Measurements from ENCODE around the gene PLA2G4E. TPM values are rescaled to one million over a fixed set of nuclear protein-coding genes. Genes with fewer than 3 reads are reported as not detected.

Gene PLA2G4E
- total and polyA plus RNA-seq, 2 experiments from 2014 or later = not detected

DNA sequence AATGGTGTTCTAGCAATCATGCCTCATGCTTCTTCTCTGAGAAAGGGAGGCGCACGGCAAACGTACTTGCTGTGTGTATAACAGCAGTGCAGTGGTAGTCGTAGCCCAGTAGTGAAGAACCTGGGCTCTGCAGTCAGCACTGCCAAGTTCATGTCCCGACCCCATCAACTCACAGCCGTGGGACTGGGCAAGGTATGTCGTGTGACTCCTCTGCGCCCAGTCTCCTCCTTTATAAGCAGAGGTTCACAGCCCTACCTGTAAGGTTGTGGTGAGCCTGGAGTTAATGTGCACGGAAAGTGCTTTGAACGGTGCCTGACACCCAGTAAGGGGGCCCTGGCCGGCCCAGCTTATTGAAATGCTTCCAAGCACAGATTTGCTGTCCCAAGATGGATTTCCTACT, 75.1 kb downstream of the PLA2G4E start:
- H2AFZ ChIP-seq = no peak overlapping the region
- H3K4me1 Mint-ChIP-seq = peaks cover 21% of the 10 kb centered on the region; the same call in 2 of the 3 replicates
- H3K79me2 ChIP-seq (replicated peaks; ENCODE audit: insufficient read depth) = peaks cover 7% of the 10 kb centered on the region
- H3K4me2 ChIP-seq = no peak overlapping the region
- H3K9me3 Mint-ChIP-seq = no peaks in the 10 kb centered on the region
- H3K27ac ChIP-seq (ENCODE audit: low read depth) = no peak overlapping the region
- H3K27me3 ChIP-seq (ENCODE audit: insufficient read depth) = no peaks in the 10 kb centered on the region
- peaks cover 9% of the 10 kb centered on the region; the same call in 1 of the 2 replicates for H4K20me1 ChIP-seq (replicated peaks; ENCODE audit: insufficient read depth)
- ATAC-seq (no peak), DNase-seq (ENCODE audit: low spot score) (no peak)
- H3K4me3 ChIP-seq = no peak overlapping the region
- H3K4me1 ChIP-seq (ENCODE audit: insufficient read depth) = peaks cover 7% of the 10 kb centered on the region
- H3K36me3 ChIP-seq (ENCODE audit: insufficient read depth) = no peaks in the 10 kb centered on the region; the same call in 1 of the 2 replicates
- H3F3A ChIP-seq (replicated peaks; ENCODE audit: low read depth) = no peaks in the 10 kb centered on the region
- peaks cover 15% of the 10 kb centered on the region for H3K36me3 Mint-ChIP-seq (ENCODE audit: low read depth)
- TF ChIP-seq EZH2 (IDR thresholded peaks at IDR 0.05; ENCODE audit: low read depth, unreplicated experiment) (no peak), ZNF114 (CRISPR knock-in tag; IDR thresholded peaks at IDR 0.05) (no peak)
- peaks cover 1% of the 10 kb centered on the region for H3K27me3 Mint-ChIP-seq (ENCODE audit: insufficient read depth, low read depth, poor library complexity)
- no peak overlapping the region for H3K4me3 Mint-ChIP-seq
- no peak overlapping the region for H3K27ac Mint-ChIP-seq
- no peaks in the 10 kb centered on the region for H3K9me2 ChIP-seq (ENCODE audit: insufficient read depth)

DNA sequence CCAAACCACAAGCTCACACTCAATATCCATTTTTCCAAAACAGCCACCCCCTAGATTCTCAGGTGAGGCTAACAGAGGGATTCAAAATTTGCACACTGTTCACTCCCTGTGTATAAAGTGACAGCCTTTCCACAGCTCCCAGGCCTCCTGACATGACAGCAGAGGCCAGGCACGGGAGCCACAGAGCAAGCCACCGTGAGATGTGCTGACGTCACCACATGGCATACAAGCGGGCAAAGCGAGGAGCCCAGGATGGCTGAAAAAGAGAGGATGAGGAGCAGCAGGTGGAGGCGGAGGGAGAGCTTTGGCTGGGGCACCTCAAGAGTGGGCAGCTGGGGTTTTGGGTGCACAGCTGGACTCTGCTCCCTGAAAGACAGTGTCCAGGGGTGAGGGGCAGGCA, 75.6 kb downstream of the PLA2G4E start:
- no peak for TF ChIP-seq NANOG (IDR thresholded peaks at IDR 0.05; ENCODE audit: borderline replicate concordance)
- TF ChIP-seq ZNF331 (CRISPR knock-in tag; IDR thresholded peaks at IDR 0.05; ENCODE audit: low read depth) = no peak
- TF ChIP-seq JUNB (IDR thresholded peaks at IDR 0.05; ENCODE audit: unreplicated experiment) = no peak
- TF ChIP-seq, protein P1, sequence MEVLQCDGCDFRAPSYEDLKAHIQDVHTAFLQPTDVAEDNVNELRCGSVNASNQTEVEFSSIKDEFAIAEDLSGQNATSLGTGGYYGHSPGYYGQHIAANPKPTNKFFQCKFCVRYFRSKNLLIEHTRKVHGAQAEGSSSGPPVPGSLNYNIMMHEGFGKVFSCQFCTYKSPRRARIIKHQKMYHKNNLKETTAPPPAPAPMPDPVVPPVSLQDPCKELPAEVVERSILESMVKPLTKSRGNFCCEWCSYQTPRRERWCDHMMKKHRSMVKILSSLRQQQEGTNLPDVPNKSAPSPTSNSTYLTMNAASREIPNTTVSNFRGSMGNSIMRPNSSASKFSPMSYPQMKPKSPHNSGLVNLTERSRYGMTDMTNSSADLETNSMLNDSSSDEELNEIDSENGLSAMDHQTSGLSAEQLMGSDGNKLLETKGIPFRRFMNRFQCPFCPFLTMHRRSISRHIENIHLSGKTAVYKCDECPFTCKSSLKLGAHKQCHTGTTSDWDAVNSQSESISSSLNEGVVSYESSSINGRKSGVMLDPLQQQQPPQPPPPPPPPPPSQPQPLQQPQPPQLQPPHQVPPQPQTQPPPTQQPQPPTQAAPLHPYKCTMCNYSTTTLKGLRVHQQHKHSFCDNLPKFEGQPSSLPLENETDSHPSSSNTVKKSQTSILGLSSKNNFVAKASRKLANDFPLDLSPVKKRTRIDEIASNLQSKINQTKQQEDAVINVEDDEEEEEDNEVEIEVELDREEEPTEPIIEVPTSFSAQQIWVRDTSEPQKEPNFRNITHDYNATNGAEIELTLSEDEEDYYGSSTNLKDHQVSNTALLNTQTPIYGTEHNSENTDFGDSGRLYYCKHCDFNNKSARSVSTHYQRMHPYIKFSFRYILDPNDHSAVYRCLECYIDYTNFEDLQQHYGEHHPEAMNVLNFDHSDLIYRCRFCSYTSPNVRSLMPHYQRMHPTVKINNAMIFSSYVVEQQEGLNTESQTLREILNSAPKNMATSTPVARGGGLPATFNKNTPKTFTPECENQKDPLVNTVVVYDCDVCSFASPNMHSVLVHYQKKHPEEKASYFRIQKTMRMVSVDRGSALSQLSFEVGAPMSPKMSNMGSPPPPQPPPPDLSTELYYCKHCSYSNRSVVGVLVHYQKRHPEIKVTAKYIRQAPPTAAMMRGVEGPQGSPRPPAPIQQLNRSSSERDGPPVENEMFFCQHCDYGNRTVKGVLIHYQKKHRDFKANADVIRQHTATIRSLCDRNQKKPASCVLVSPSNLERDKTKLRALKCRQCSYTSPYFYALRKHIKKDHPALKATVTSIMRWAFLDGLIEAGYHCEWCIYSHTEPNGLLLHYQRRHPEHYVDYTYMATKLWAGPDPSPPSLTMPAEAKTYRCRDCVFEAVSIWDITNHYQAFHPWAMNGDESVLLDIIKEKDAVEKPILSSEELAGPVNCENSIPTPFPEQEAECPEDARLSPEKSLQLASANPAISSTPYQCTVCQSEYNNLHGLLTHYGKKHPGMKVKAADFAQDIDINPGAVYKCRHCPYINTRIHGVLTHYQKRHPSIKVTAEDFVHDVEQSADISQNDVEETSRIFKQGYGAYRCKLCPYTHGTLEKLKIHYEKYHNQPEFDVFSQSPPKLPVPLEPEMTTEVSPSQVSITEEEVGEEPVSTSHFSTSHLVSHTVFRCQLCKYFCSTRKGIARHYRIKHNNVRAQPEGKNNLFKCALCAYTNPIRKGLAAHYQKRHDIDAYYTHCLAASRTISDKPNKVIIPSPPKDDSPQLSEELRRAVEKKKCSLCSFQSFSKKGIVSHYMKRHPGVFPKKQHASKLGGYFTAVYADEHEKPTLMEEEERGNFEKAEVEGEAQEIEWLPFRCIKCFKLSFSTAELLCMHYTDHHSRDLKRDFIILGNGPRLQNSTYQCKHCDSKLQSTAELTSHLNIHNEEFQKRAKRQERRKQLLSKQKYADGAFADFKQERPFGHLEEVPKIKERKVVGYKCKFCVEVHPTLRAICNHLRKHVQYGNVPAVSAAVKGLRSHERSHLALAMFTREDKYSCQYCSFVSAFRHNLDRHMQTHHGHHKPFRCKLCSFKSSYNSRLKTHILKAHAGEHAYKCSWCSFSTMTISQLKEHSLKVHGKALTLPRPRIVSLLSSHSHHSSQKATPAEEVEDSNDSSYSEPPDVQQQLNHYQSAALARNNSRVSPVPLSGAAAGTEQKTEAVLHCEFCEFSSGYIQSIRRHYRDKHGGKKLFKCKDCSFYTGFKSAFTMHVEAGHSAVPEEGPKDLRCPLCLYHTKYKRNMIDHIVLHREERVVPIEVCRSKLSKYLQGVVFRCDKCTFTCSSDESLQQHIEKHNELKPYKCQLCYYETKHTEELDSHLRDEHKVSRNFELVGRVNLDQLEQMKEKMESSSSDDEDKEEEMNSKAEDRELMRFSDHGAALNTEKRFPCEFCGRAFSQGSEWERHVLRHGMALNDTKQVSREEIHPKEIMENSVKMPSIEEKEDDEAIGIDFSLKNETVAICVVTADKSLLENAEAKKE (CRISPR knock-in tag; IDR thresholded peaks at IDR 0.05) = no peak
- TF ChIP-seq ZNF114 (CRISPR knock-in tag; IDR thresholded peaks at IDR 0.05) = no peak
- TF ChIP-seq, protein P2, sequence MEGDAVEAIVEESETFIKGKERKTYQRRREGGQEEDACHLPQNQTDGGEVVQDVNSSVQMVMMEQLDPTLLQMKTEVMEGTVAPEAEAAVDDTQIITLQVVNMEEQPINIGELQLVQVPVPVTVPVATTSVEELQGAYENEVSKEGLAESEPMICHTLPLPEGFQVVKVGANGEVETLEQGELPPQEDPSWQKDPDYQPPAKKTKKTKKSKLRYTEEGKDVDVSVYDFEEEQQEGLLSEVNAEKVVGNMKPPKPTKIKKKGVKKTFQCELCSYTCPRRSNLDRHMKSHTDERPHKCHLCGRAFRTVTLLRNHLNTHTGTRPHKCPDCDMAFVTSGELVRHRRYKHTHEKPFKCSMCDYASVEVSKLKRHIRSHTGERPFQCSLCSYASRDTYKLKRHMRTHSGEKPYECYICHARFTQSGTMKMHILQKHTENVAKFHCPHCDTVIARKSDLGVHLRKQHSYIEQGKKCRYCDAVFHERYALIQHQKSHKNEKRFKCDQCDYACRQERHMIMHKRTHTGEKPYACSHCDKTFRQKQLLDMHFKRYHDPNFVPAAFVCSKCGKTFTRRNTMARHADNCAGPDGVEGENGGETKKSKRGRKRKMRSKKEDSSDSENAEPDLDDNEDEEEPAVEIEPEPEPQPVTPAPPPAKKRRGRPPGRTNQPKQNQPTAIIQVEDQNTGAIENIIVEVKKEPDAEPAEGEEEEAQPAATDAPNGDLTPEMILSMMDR (conservative IDR thresholded peaks at IDR 0.05; ENCODE audit: low read depth in 2 of 2) = no peak
- no peak for TF ChIP-seq STAT1 (IDR thresholded peaks at IDR 0.05; ENCODE audit: unreplicated experiment)
- TF ChIP-seq EZH2phosphoT487 (IDR thresholded peaks at IDR 0.05; ENCODE audit: unreplicated experiment) = no peak
- TF ChIP-seq, protein P3, sequence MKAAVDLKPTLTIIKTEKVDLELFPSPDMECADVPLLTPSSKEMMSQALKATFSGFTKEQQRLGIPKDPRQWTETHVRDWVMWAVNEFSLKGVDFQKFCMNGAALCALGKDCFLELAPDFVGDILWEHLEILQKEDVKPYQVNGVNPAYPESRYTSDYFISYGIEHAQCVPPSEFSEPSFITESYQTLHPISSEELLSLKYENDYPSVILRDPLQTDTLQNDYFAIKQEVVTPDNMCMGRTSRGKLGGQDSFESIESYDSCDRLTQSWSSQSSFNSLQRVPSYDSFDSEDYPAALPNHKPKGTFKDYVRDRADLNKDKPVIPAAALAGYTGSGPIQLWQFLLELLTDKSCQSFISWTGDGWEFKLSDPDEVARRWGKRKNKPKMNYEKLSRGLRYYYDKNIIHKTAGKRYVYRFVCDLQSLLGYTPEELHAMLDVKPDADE (IDR thresholded peaks at IDR 0.05) = no peak
- TF ChIP-seq EZH2 (IDR thresholded peaks at IDR 0.05; ENCODE audit: low read depth, unreplicated experiment) = no peak
- no peak for TF ChIP-seq POLR2AphosphoS5 (IDR thresholded peaks at IDR 0.05; ENCODE audit: low read depth)
- no peak for TF ChIP-seq CREB1 (CRISPR knock-in tag; IDR thresholded peaks at IDR 0.05; ENCODE audit: low read depth)
- DNase-seq (ENCODE audit: low spot score) = no peak
- Mint-ChIP-seq H3K9me3 (no peaks in the 10 kb centered on the region), H3K27me3 (ENCODE audit: insufficient read depth, low read depth, poor library complexity) (peaks cover 1% of the 10 kb centered on the region), H3K36me3 (ENCODE audit: low read depth) (peaks cover 17% of the 10 kb centered on the region), H3K4me1 (peaks cover 18% of the 10 kb centered on the region; the same call in 2 of the 3 replicates), H3K27ac (peak overlapping the region; percentile 62), H3K4me3 (no peak overlapping the region)
- Histone ChIP-seq H3K4me1 (ENCODE audit: insufficient read depth) (peaks cover 2% of the 10 kb centered on the region), H3K4me2 (no peak overlapping the region), H3K79me2 (replicated peaks; ENCODE audit: insufficient read depth) (peaks cover 7% of the 10 kb centered on the region), H2AFZ (no peak overlapping the region), H4K20me1 (replicated peaks; ENCODE audit: insufficient read depth) (0 out of 2 replicates have a peak, but pooled peaks cover 6% of the 10 kb centered on the region), H3K27ac (ENCODE audit: low read depth) (no peak overlapping the region), H3K9me2 (ENCODE audit: insufficient read depth) (no peaks in the 10 kb centered on the region), H3K27me3 (ENCODE audit: insufficient read depth) (no peaks in the 10 kb centered on the region), H3K36me3 (ENCODE audit: insufficient read depth) (no peaks in the 10 kb centered on the region; the same call in 1 of the 2 replicates), H3K4me3 (no peak overlapping the region), H3F3A (replicated peaks; ENCODE audit: low read depth) (no peaks in the 10 kb centered on the region)
- ATAC-seq = no peak
